PC-3 (cell line): Measurements from ENCODE around the gene MBD6.

Experiments used
- EZH2 ChIP-seq: fragments of 300-600 bp; sonication (generic); IDR thresholded peaks from one replicate; pipeline ENCODE4 v1.6.1; 2017; ENCODE audit warnings: antibody characterized with exemption, mild to moderate bottlenecking, low read length; ENCODE audit not compliant: unreplicated experiment
- EZH2phosphoT487 ChIP-seq: fragments of 300-600 bp; sonication (generic); IDR thresholded peaks from 2 replicates; pipeline ENCODE4 v1.6.1; 2018; ENCODE audit warnings: mild to moderate bottlenecking, antibody characterized with exemption, low read length, borderline replicate concordance
- TF ChIP-seq, protein P1 (sequence below): fragments of 300-600 bp; sonication (generic); conservative IDR thresholded peaks from 2 replicates; pipeline ENCODE4 v1.5.1; 2017; ENCODE audit warnings: antibody characterized with exemption, low read depth, mild to moderate bottlenecking, low read length

DNA sequence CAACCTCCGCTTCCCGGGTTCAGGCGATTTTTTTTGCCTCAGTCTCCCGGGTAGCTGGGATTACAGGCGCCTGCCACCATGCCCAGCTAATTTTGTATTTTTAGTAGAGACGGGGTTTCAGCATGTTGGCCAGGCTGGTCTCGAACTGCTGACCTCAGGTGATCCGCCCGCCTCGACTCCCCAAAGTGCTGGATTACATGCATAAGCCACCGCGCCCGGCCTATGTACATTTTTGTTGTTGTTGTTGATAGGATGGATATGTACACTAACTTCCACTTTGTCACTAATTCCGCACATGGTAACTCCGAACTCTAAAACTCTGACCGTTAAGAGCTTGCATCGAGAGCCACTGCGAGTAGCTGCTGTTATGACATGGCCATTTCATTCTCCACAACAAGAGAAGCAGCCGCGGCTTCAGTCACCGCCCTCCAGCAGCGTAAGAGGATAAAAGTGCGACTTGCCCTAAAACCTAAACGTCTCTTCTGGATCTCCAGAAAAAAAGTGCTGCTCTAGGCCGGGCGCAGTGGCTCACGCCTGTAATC lies 35.5 kb upstream of the MBD6 start:
- TF ChIP-seq, protein P1, sequence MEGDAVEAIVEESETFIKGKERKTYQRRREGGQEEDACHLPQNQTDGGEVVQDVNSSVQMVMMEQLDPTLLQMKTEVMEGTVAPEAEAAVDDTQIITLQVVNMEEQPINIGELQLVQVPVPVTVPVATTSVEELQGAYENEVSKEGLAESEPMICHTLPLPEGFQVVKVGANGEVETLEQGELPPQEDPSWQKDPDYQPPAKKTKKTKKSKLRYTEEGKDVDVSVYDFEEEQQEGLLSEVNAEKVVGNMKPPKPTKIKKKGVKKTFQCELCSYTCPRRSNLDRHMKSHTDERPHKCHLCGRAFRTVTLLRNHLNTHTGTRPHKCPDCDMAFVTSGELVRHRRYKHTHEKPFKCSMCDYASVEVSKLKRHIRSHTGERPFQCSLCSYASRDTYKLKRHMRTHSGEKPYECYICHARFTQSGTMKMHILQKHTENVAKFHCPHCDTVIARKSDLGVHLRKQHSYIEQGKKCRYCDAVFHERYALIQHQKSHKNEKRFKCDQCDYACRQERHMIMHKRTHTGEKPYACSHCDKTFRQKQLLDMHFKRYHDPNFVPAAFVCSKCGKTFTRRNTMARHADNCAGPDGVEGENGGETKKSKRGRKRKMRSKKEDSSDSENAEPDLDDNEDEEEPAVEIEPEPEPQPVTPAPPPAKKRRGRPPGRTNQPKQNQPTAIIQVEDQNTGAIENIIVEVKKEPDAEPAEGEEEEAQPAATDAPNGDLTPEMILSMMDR = no peak
- TF ChIP-seq EZH2phosphoT487 = no peak
- no peak for TF ChIP-seq EZH2
